GM10266 (cell line): ENCODE data around the gene AGFG2.
"Not testable (repeated sequence)": the region's sequence is repeated elsewhere in the genome, so short reads cannot be mapped to it uniquely, and the experiment has no call there.

Source experiments
- DNase-seq: peaks from one replicate; pipeline ENCODE4 v3.0.0; 2012; ENCODE audit errors: extremely low spot score
- TF ChIP-seq, protein P1 (sequence below): IDR thresholded peaks from 2 replicates; pipeline ENCODE4 v1.5.1; 2012; ENCODE audit warnings: mild to moderate bottlenecking, low read depth; ENCODE audit not compliant: control insufficient read depth, insufficient read depth; ENCODE audit errors: missing control alignments

AGFG2 gene

DNA sequence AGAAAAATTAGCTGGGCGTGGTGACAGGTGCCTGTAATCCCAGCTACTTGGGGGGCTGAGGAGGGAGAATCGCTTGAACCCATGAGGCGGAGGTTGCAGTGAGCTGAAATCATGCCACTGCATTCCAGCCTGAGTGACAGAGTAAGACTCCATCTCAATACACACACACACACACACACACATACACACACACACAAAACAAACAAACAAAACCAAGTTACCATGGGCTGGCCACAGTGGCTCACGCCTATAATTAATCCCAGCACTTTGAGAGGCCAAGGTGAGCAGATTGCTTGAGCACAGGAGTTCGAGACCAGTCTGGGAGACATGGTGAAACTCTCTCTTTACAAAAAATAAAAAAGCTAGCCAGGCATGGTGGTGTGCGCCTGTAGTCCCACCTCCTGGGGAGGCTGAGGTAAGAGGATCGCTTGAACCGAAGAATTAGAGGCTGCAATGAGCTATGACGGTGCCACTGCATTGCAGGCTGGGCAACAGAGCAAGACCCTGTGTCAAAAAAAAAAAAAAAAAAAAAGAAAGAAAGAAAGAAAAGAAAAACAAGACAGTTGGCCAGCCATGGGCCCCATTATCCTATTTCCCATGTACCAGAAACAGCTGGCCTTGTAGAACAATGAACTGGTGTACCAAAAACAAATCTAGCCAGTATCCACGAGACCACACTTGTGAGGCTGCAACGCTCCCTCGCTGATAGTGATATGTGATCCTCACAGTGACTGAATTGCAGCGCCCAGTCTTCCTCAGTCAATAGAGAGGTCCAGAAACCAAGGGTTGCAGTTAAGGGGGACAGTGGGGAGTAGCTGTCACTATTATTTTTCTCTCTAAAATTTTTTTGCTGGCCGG lies 6.6 kb upstream of the AGFG2 start:
- TF ChIP-seq, protein P1, sequence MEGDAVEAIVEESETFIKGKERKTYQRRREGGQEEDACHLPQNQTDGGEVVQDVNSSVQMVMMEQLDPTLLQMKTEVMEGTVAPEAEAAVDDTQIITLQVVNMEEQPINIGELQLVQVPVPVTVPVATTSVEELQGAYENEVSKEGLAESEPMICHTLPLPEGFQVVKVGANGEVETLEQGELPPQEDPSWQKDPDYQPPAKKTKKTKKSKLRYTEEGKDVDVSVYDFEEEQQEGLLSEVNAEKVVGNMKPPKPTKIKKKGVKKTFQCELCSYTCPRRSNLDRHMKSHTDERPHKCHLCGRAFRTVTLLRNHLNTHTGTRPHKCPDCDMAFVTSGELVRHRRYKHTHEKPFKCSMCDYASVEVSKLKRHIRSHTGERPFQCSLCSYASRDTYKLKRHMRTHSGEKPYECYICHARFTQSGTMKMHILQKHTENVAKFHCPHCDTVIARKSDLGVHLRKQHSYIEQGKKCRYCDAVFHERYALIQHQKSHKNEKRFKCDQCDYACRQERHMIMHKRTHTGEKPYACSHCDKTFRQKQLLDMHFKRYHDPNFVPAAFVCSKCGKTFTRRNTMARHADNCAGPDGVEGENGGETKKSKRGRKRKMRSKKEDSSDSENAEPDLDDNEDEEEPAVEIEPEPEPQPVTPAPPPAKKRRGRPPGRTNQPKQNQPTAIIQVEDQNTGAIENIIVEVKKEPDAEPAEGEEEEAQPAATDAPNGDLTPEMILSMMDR = no peak

DNA sequence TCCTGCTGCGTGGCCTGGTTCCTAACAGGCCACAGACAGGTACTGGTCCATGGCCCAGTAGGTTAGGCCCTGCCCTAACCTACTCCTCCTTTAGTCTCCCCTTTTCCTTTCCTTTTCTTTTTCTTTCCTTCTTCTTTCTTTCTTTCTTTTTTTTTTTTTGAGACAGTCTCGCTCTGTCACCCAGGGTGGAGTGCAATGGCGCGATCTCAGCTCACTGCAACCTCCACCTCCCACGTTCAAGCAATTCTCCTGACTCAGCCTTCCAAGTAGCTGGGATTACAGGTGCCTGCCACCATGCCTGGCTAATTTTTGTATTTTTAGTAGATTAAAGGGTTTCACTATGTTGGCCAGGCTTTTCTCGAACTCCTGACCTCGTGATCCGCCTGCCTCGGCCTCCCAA lies 3.0 kb upstream of the AGFG2 start:
- DNase-seq = not testable (repeated sequence)

More for the DNA sequence above, 6.6 kb upstream of the AGFG2 start:
- no peak for DNase-seq

DNA sequence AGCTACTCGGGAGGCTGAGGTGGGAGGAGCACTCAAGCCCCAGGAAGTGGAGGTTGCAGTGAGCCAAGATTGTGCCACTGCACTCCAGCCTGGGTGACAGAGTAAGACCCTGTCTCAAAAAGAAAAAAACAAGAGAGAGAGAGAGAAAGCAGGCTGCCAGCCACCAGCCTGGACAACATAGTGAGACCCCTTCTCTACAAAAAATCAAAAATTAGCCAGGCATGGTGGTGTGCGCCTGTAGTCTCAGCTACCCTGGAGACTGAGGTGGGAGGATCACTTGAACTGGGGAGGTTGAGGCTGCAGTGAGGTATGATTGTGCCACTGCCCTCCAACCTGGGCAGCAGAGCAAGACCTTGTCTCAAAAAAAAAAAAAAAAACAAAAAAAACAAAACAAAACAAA lies 2.3 kb upstream of the AGFG2 start:
- not testable (repeated sequence) for DNase-seq

DNA sequence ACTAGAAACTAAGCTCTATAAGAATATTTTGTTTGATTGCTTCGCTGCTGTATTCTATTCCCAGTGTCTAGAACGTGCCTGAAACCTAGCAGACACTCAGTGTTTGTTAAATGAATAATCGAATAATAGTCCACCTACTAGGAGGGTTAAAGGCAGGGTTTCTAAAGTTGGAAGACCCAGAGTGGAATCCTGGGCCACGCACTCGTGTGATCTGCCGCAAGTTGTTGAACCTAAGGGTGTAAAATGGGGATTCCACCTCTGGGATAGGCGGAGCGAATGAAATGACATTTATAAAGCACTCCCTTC lies 702 bp upstream of the AGFG2 start:
- DNase-seq = no peak
- TF ChIP-seq, protein P1 = no peak

DNA sequence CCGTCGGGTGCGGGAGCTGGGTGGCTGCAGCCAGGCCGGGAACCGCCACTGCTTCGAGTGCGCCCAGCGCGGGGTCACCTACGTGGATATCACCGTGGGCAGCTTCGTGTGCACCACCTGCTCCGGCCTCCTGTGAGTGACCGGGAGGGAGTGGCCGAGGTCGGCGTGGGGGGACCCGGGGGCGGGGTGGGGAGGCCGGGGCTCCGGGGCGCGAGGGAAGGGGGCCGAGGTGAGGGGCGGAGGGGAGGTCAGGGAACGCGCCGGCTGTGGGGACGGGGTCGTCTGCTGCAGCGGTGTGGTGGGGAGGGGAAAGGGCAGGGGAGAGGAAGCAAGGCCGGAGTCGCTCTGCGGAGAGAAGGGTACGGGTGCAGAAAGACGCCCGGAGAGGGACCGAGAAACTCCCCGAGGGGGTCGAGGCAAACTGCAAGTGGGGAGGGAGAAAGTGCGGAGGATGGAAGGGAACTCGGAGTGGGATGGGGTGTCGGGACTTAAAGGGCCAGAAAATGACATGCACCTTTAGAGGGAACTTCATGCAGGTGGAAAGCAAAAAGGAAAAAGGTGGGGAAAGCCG lies 518 bp downstream of the AGFG2 start:
- TF ChIP-seq, protein P1 = no peak
- no peak for DNase-seq

DNA sequence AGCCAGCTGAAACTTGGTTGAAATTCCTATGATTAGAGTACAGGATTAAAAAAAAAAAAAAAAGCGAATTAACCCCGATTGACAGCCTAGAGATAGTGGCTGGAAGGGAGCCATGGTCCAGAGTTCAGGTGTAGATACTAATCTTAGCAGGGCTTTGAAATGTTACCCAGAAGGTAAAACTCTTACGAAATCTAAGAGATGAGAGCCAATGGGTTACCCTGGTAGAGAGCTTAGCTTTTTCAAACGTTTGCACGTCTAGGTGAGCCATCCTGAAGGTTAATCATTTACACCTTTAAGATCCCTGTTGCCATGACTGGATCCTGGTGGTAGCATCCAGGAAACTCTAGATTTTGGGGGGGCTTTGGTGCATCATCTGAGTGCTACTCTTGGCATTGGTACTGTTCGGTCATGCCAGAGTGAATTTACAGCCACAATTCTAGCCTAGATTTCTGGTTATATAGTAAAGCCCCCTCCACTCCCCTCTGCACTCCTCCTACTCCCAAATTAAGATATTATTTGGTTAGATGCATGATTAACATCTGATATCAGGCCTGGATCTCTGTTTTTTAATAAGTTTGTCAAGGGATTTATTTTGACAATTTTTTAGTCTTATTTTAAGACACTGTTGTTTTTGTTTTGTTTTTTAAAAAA lies 1.2 kb downstream of the AGFG2 start:
- DNase-seq = no peak
- TF ChIP-seq, protein P1 = no peak

DNA sequence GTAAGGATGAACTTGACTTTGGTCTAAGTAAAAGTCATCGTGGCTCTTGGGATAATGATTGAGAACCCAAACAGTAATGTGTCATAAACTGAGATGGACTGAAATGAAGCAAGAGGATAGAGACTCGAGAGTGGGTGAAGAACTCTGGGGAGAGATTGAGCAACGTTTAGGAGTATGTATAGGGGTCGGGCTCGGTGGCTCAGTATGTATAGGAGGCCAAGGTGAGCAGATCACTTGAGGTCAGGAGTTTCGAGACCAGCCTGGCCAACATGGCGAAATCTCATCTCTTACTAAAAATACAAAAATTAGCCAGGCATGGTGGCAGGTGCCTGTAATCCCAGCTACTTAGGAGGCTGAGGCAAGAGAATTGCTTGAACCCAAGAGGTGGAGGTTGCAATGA lies 2.3 kb downstream of the AGFG2 start:
- DNase-seq = not testable (repeated sequence)

DNA sequence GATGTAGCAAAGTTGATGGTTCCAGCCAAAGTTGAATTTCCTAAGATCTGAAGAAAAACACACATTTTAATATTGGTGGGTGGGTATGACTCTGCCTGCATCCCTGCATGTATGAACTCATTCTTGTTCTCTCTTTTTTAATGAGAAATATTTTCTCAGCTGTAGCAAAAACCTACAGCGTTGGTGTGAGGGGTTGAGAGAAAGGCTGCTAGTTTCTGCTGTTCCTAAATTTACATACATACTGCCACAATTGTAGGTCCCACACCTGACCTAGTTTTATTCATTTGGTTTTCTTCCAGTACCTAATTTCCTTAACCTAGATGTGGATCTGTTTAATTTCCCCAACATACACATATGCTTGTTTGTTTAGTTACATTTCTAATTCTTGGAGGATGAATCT lies 4.6 kb downstream of the AGFG2 start:
- TF ChIP-seq, protein P1 = no peak
- DNase-seq = no peak

DNA sequence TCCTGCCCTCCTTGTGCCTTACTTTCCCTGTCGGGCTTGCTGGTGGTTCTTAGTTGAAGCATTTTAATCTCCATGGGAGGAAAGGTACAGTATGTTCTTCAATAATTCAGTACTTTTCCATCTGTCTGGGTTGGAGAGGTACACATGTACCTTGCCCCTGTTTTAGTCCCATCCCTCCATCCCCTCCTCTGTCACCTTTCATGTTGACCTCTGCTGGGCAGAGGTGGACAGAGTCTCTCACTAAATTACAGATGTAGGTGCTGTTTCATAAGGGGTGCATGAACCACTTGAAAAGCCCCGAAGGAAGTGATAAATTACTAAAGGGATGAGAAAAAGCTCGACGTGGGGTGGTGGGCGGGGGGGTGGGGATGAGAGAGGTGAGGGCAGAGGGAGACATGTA lies 5.4 kb downstream of the AGFG2 start:
- no peak for DNase-seq
- TF ChIP-seq, protein P1 = no peak
